AG20443 (cell line): ENCODE data around the gene TNFAIP6.

Source experiments
- DNase-seq: peaks from one replicate; pipeline ENCODE4 v3.0.0; 2012; ENCODE audit warnings: low spot score, mixed read lengths

TNFAIP6 gene

GRCh38 chr2:151359768-151360461 is 2.5 kb downstream of the TNFAIP6 start:
- no peak for DNase-seq

- DNase-seq: peak; percentile 50
Measured at GRCh38 chr2:151361674-151362370, 4.4 kb downstream of the TNFAIP6 start.

GRCh38 chr2:151363709-151364108 is 6.3 kb downstream of the TNFAIP6 start:
- peak; percentile 34 for DNase-seq

- peak; percentile 34 for DNase-seq
Measured at GRCh38 chr2:151367571-151367970, 10.2 kb downstream of the TNFAIP6 start.

GRCh38 chr2:151374436-151374835 is 17.0 kb downstream of the TNFAIP6 start:
- peak; percentile 64 for DNase-seq

GRCh38 chr2:151379169-151379568 is 21.8 kb downstream of the TNFAIP6 start:
- DNase-seq: no peak

GRCh38 chr2:151380580-151381235 is 23.3 kb downstream of the TNFAIP6 start:
- DNase-seq: no peak

GRCh38 chr2:151381266-151381665 is 23.9 kb downstream of the TNFAIP6 start:
- DNase-seq: no peak

GRCh38 chr2:151388011-151388410 is 30.6 kb downstream of the TNFAIP6 start:
- no peak for DNase-seq

- no peak for DNase-seq
Measured at GRCh38 chr2:151391436-151391835, 34.0 kb downstream of the TNFAIP6 start.

GRCh38 chr2:151394509-151394908 is 37.1 kb downstream of the TNFAIP6 start:
- no peak for DNase-seq

GRCh38 chr2:151395509-151396374 is 38.4 kb downstream of the TNFAIP6 start:
- DNase-seq: no peak

GRCh38 chr2:151399981-151400380 is 42.6 kb downstream of the TNFAIP6 start:
- no peak for DNase-seq

GRCh38 chr2:151401149-151401548 is 43.8 kb downstream of the TNFAIP6 start:
- no peak for DNase-seq

GRCh38 chr2:151403914-151404313 is 46.5 kb downstream of the TNFAIP6 start:
- DNase-seq: no peak

- no peak for DNase-seq
Measured at GRCh38 chr2:151405376-151405775, 48.0 kb downstream of the TNFAIP6 start.

GRCh38 chr2:151407281-151407680 is 49.9 kb downstream of the TNFAIP6 start:
- no peak for DNase-seq

GRCh38 chr2:151408788-151409600 is 51.6 kb downstream of the TNFAIP6 start:
- no peak for DNase-seq

GRCh38 chr2:151409601-151410484 is 52.5 kb downstream of the TNFAIP6 start, which contains the start of gene RIF1:
Gene RIF1, plus strand, starts transcription at chr2:151409902. Its CDS starts 522 bp downstream, at chr2:151410424.
- peak; percentile 97 for DNase-seq

- peak; percentile 49 for DNase-seq
Measured at GRCh38 chr2:151410485-151410834, 53.1 kb downstream of the TNFAIP6 start.
